Heart left ventricle (tissue), 13 donors: ENCODE measurements around the gene PCSK2.

Experiments
- POLR2A ChIP-seq, 2 donors: fragments of 450-650 bp; IDR thresholded peaks; one replicate each; pipeline ENCODE4 v1.6.1; 2017; ENCODE audit warnings: antibody characterized with exemption in 2 of 2, mild to moderate bottlenecking in 2 of 2, moderate library complexity in 2 of 2
- TF ChIP-seq, protein P1 (sequence below), 12 donors: fragments of 200-600 bp; sonication (generic) in 4 of 12; IDR thresholded peaks; one replicate each; pipeline versions ENCODE4 v1.5.0 to v1.8.0; 2018 to 2022; ENCODE audit warnings: antibody characterized with exemption in 12 of 12, mild to moderate bottlenecking in 5 of 12
- donor health status: ischemic (EF 13 %, LVEDD 7.1; RV severe dilation, severe dysfunction).
- donor health status: DM: no; HTN: yes; CAD: no.
- donor health status: DM: no; HTN: no; CAD: no.
- donor health status: ischemic (EF 25% LVEDD 6.9; RV normal size, moderate dysfunction).
- donor health status: ischemic (EF 25% LVEDD 5.7; RV mildly dilated, moderate dysfunction).
- donor health status: ischemic (EF 35%, LVEDD 5.7; RV mildly dilated, moderate dysfunction).
- donor health status: nonischemic (EF 11% LVEDD 7.7; RV severe dilation, severe dysfunction).
- donor health status: DM: yes; HTN: yes; CAD: no.
- donor health status: PGD.
- donor health status: ischemic (EF 29% LVEDD 5.4; RV normal size, mild dysfunction).
- donor health status: nonischemic (EF 23%, LVEDD 6.1; RV moderate dilation, normal function).

DNA sequence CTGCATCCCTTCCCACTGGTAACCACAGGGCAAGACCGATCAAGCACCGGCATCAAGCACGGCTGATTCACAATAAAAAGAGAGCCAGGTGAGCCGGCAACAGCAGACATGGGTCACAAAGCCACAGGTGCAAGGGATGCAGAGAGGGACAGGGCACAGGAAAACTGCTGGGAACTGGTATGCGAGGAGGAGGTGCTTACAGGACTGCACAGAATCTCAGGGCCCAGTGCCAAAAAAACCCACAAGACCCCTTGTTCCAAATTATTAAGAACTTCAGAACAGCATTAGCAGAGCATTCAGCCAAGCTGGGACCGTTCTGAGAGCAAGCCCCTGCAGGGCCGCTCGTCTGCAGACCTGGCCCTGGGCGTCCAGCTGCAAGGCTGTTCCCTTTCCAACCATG lies 269.0 kb downstream of the PCSK2 start:
- TF ChIP-seq POLR2A (IDR thresholded peaks at IDR 0.05), result no peak
- TF ChIP-seq, protein P1, sequence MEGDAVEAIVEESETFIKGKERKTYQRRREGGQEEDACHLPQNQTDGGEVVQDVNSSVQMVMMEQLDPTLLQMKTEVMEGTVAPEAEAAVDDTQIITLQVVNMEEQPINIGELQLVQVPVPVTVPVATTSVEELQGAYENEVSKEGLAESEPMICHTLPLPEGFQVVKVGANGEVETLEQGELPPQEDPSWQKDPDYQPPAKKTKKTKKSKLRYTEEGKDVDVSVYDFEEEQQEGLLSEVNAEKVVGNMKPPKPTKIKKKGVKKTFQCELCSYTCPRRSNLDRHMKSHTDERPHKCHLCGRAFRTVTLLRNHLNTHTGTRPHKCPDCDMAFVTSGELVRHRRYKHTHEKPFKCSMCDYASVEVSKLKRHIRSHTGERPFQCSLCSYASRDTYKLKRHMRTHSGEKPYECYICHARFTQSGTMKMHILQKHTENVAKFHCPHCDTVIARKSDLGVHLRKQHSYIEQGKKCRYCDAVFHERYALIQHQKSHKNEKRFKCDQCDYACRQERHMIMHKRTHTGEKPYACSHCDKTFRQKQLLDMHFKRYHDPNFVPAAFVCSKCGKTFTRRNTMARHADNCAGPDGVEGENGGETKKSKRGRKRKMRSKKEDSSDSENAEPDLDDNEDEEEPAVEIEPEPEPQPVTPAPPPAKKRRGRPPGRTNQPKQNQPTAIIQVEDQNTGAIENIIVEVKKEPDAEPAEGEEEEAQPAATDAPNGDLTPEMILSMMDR (IDR thresholded peaks at IDR 0.05), result no peak
